Measurements from ENCODE around the gene KRTAP1-5. TPM values are rescaled to one million over a fixed set of nuclear protein-coding genes. Genes with fewer than 3 reads are reported as not detected.
A peak's percentile ranks its signal among the peaks of the same experiment; 100 is the strongest.

The KRTAP1-5 gene
- total and polyA plus RNA-seq, 2 experiments from 2014 or later, result not detected

- Mint-ChIP-seq H3K27ac (no peak overlapping the region), H3K4me1 (no peaks in the 10 kb centered on the region), H3K9me3 (no peaks in the 10 kb centered on the region), H3K27me3 (ENCODE audit: insufficient read depth, low read depth, poor library complexity) (peaks cover 3% of the 10 kb centered on the region), H3K36me3 (ENCODE audit: low read depth) (no peaks in the 10 kb centered on the region), H3K4me3 (no peak overlapping the region)
- H3K27ac ChIP-seq (ENCODE audit: low read depth), result no peak overlapping the region
- H3K4me2 ChIP-seq, result no peak overlapping the region
- no peaks in the 10 kb centered on the region for H3K9me2 ChIP-seq (ENCODE audit: insufficient read depth)
- no peaks in the 10 kb centered on the region for H3K4me1 ChIP-seq (ENCODE audit: insufficient read depth)
- H3F3A ChIP-seq (replicated peaks; ENCODE audit: low read depth), result no peaks in the 10 kb centered on the region
- H4K20me1 ChIP-seq (replicated peaks; ENCODE audit: insufficient read depth), result no peaks in the 10 kb centered on the region
- DNase-seq (ENCODE audit: low spot score), result no peak
- no peak for TF ChIP-seq EZH2 (IDR thresholded peaks at IDR 0.05; ENCODE audit: low read depth, unreplicated experiment)
- TF ChIP-seq CREB1 (CRISPR knock-in tag; IDR thresholded peaks at IDR 0.05; ENCODE audit: low read depth), result no peak
- no peak for TF ChIP-seq ZNF114 (CRISPR knock-in tag; IDR thresholded peaks at IDR 0.05)
- no peak for TF ChIP-seq ZNF331 (CRISPR knock-in tag; IDR thresholded peaks at IDR 0.05; ENCODE audit: low read depth)
- no peak for TF ChIP-seq POLR2AphosphoS5 (IDR thresholded peaks at IDR 0.05; ENCODE audit: low read depth)
- TF ChIP-seq ETS1 (IDR thresholded peaks at IDR 0.05), result no peak
- TF ChIP-seq NANOG (IDR thresholded peaks at IDR 0.05; ENCODE audit: borderline replicate concordance), result no peak
- TF ChIP-seq CTCF (conservative IDR thresholded peaks at IDR 0.05; ENCODE audit: low read depth in 2 of 2), result no peak
- no peak for TF ChIP-seq JUNB (IDR thresholded peaks at IDR 0.05; ENCODE audit: unreplicated experiment)
- no peak for ATAC-seq
- no peaks in the 10 kb centered on the region for H3K36me3 ChIP-seq (ENCODE audit: insufficient read depth)
- no peaks in the 10 kb centered on the region for H3K27me3 ChIP-seq (ENCODE audit: insufficient read depth)
- H2AFZ ChIP-seq, result no peak overlapping the region
- no peak overlapping the region for H3K4me3 ChIP-seq
- no peaks in the 10 kb centered on the region for H3K79me2 ChIP-seq (replicated peaks; ENCODE audit: insufficient read depth)
Measured at GRCh38 chr17:40986920-40987319, 40.1 kb downstream of the KRTAP1-5 start.

GRCh38 chr17:40984226-40984625, 42.8 kb downstream of the KRTAP1-5 start, which contains the start of gene KRT40:
TSS of gene KRT40 (minus strand) at chr17:40984326. CDS start at chr17:40984273, 53 bp downstream.
- Histone ChIP-seq H3K27me3 (ENCODE audit: insufficient read depth) (no peaks in the 10 kb centered on the region), H3K27ac (ENCODE audit: low read depth) (no peak within 1 kb of the TSS), H3K4me2 (no peak within 1 kb of the TSS), H3K9me2 (ENCODE audit: insufficient read depth) (no peaks in the 10 kb centered on the region), H4K20me1 (replicated peaks; ENCODE audit: insufficient read depth) (no peaks in the 10 kb centered on the region), H3K4me3 (no peak within 1 kb of the TSS), H3F3A (replicated peaks; ENCODE audit: low read depth) (no peaks in the 10 kb centered on the region), H3K79me2 (replicated peaks; ENCODE audit: insufficient read depth) (no peaks in the 10 kb centered on the region), H2AFZ (peak within 1 kb of the TSS; percentile 52; the same call in 1 of the 2 replicates), H3K36me3 (ENCODE audit: insufficient read depth) (no peaks in the 10 kb centered on the region), H3K4me1 (ENCODE audit: insufficient read depth) (0 out of 2 replicates have a peak, but pooled peaks cover 3% of the 10 kb centered on the region)
- Mint-ChIP-seq H3K27ac (no peak within 1 kb of the TSS), H3K27me3 (ENCODE audit: insufficient read depth, low read depth, poor library complexity) (peaks cover 9% of the 10 kb centered on the region), H3K9me3 (no peaks in the 10 kb centered on the region), H3K36me3 (ENCODE audit: low read depth) (no peaks in the 10 kb centered on the region), H3K4me1 (peaks cover 11% of the 10 kb centered on the region; the same call in 2 of the 3 replicates), H3K4me3 (no peak within 1 kb of the TSS)
- ATAC-seq (no peak), DNase-seq (ENCODE audit: low spot score) (no peak)
- TF ChIP-seq EZH2 (IDR thresholded peaks at IDR 0.05; ENCODE audit: low read depth, unreplicated experiment) (no peak), CTCF (conservative IDR thresholded peaks at IDR 0.05; ENCODE audit: low read depth in 2 of 2) (no peak), ZNF462 (CRISPR knock-in tag; IDR thresholded peaks at IDR 0.05) (no peak)

All from GM23338 (cell line).